Left colon (tissue), 2 donors: ENCODE measurements around the gene IGSF1. TPM values are rescaled to one million over a fixed set of nuclear protein-coding genes. Genes with fewer than 3 reads are reported as not detected.
A peak's percentile ranks its signal among the peaks of the same experiment; 100 is the strongest.
"Not testable (repeated sequence)": the region's sequence is repeated elsewhere in the genome, so short reads cannot be mapped to it uniquely, and the experiment has no call there.

Experiments
- ATAC-seq: fragments of 200-7000 bp; cut with Tn5 transposase; one replicate; pipeline ENCODE4 v1.9.1; 2020; ENCODE audit warnings: mild to moderate bottlenecking, moderate library complexity
- DNase-seq, 2 donors: peaks; one replicate each; pipeline ENCODE4 v3.0.0-alpha.2; 2020
- intact Hi-C, 2 donors: fragments of 100-400 bp; cut with DNase I in 1 of 2; cut with micrococcal nuclease in 1 of 2; formaldehyde crosslinking; loops; one replicate each; pipeline versions ENCODE4 v1.11.2 to v1.14.0; 2022; cut with DNase I, micrococcal nuclease
- total RNA-seq, 2 donors: library from RNA; stranded (reverse); fragmentation: NEBNext Ultra II Directional; extraction: Animal tissue kit (Norgen Biotek cat#: 25700); gene quantifications; one replicate each; pipeline ENCODE4 v1.2.1, GENCODE V29; 2021
- donor health status: DM: no; HTN: no; CAD: no.
- donor health status: DM: yes; HTN: yes; CAD: no.

Gene IGSF1
- total RNA-seq, 2 donors from 2014 or later, result 0.11 to 0.12 TPM

GRCh38 chrX:131273011-131273410 lies 16.1 kb downstream of the IGSF1 start:
- intact Hi-C loops, result no loop called here
- no peak for ATAC-seq
- no peak for DNase-seq

GRCh38 chrX:131271826-131272225 lies 17.3 kb downstream of the IGSF1 start:
- no peak for ATAC-seq
- no peak for DNase-seq
- intact Hi-C loops, result no loop called here

GRCh38 chrX:131271274-131271673 lies 17.8 kb downstream of the IGSF1 start:
- DNase-seq, result no peak
- ATAC-seq, result no peak
- intact Hi-C loops, result no loop called here

- intact Hi-C loops, result no loop called here
- ATAC-seq (no peak), DNase-seq (no peak)
Measured at GRCh38 chrX:131270080-131270479, 19.0 kb downstream of the IGSF1 start.

- ATAC-seq (no peak), DNase-seq (no peak)
- intact Hi-C loops, result no loop called here
Measured at GRCh38 chrX:131264665-131265064, 24.4 kb downstream of the IGSF1 start.

GRCh38 chrX:131264053-131264452 lies 25.1 kb downstream of the IGSF1 start:
- no peak for DNase-seq
- ATAC-seq, result no peak
- intact Hi-C loops, result no loop called here

GRCh38 chrX:131262738-131263679 lies 26.1 kb downstream of the IGSF1 start:
- DNase-seq (peak in 1 of 2 donors; percentile 19), ATAC-seq (no peak)
- intact Hi-C loops, result no loop called here

GRCh38 chrX:131262200-131262599 lies 26.9 kb downstream of the IGSF1 start:
- no peak for DNase-seq
- ATAC-seq, result no peak
- intact Hi-C loops, result no loop called here

GRCh38 chrX:131257367-131257766 lies 31.7 kb downstream of the IGSF1 start:
- ATAC-seq (no peak), DNase-seq (no peak)
- intact Hi-C loops, result no loop called here

GRCh38 chrX:131250984-131251738 lies 37.9 kb downstream of the IGSF1 start:
- intact Hi-C loops, DNase-seq, ATAC-seq: not testable (repeated sequence)

GRCh38 chrX:131239057-131239456 lies 50.0 kb downstream of the IGSF1 start:
- DNase-seq (no peak), ATAC-seq (no peak)
- intact Hi-C loops, result no loop called here

GRCh38 chrX:131237363-131237762 lies 51.7 kb downstream of the IGSF1 start:
- ATAC-seq (no peak), DNase-seq (no peak)
- intact Hi-C loops, result no loop called here

- no peak for DNase-seq
- intact Hi-C loops, result no loop called here
- no peak for ATAC-seq
Measured at GRCh38 chrX:131235768-131236545, 53.1 kb downstream of the IGSF1 start.

GRCh38 chrX:131227608-131228007 lies 61.5 kb downstream of the IGSF1 start:
- no peak for ATAC-seq
- intact Hi-C loops, result no loop called here

GRCh38 chrX:131226591-131226990 lies 62.5 kb downstream of the IGSF1 start:
- ATAC-seq (no peak), DNase-seq (no peak)
- intact Hi-C loops, result no loop called here

More at GRCh38 chrX:131227608-131228007, 61.5 kb downstream of the IGSF1 start:
- no peak for DNase-seq

- DNase-seq (no peak), ATAC-seq (no peak)
- intact Hi-C loops, result no loop called here
Measured at GRCh38 chrX:131225078-131225477, 64.0 kb downstream of the IGSF1 start.
